TTC549 (cell line): Measurements from ENCODE around the gene RGS3.

ENCODE experiments used
- FAIRE-seq: peaks from 2 replicates; lab custom pipeline; 2012; peaks lifted over from hg19 to GRCh38; lab: Jason Lieb, UNC

Gene RGS3

GRCh38 chr9:113602126-113603047 lies 138.9 kb downstream of the RGS3 start:
- FAIRE-seq, result no peak

- FAIRE-seq, result no peak
These were observed 139.5 kb downstream of the RGS3 start for GRCh38 chr9:113603048-113603375.

GRCh38 chr9:113603773-113604172 lies 140.2 kb downstream of the RGS3 start:
- no peak for FAIRE-seq

GRCh38 chr9:113604393-113604792 lies 140.9 kb downstream of the RGS3 start:
- FAIRE-seq, result no peak

- FAIRE-seq, result no peak
These were observed 143.0 kb downstream of the RGS3 start for GRCh38 chr9:113606510-113606909.

GRCh38 chr9:113608082-113608685 lies 144.7 kb downstream of the RGS3 start:
- no peak for FAIRE-seq

- no peak for FAIRE-seq
These were observed 146.2 kb downstream of the RGS3 start for GRCh38 chr9:113609562-113610318.

- no peak for FAIRE-seq
These were observed 148.1 kb downstream of the RGS3 start for GRCh38 chr9:113611461-113612215.

- FAIRE-seq, result no peak
These were observed 148.8 kb downstream of the RGS3 start for GRCh38 chr9:113612216-113612747.

GRCh38 chr9:113612828-113613227 lies 149.3 kb downstream of the RGS3 start:
- FAIRE-seq, result no peak

- no peak for FAIRE-seq
These were observed 150.4 kb downstream of the RGS3 start for GRCh38 chr9:113613815-113614413.

- FAIRE-seq, result no peak
These were observed 151.5 kb downstream of the RGS3 start for GRCh38 chr9:113614843-113615648.

- FAIRE-seq, result no peak
These were observed 152.6 kb downstream of the RGS3 start for GRCh38 chr9:113616116-113616515.

- no peak for FAIRE-seq
These were observed 153.3 kb downstream of the RGS3 start for GRCh38 chr9:113616621-113617496.

- FAIRE-seq, result no peak
These were observed 154.0 kb downstream of the RGS3 start for GRCh38 chr9:113617550-113617949.

GRCh38 chr9:113618836-113619490 lies 155.4 kb downstream of the RGS3 start:
- FAIRE-seq, result no peak

GRCh38 chr9:113619491-113620376 lies 156.2 kb downstream of the RGS3 start:
- no peak for FAIRE-seq
